GM19372 (cell line): Measurements from ENCODE around the gene SPSB4.

Source experiments
- ATAC-seq: cut with Tn5 transposase; IDR thresholded peaks from one replicate; pipeline ENCODE4 v1.9.1; 2021; ENCODE audit warnings: mild to moderate bottlenecking, low read depth, moderate library complexity; ENCODE audit not compliant: unreplicated experiment

Gene SPSB4

GRCh38 chr3:141072950-141073349, 21.8 kb downstream of the SPSB4 start:
- no peak for ATAC-seq

GRCh38 chr3:141073580-141073979, 22.4 kb downstream of the SPSB4 start:
- ATAC-seq: no peak

GRCh38 chr3:141074529-141074928, 23.4 kb downstream of the SPSB4 start:
- no peak for ATAC-seq

GRCh38 chr3:141076036-141076773, 25.1 kb downstream of the SPSB4 start:
- ATAC-seq: no peak

- ATAC-seq: no peak
Observed at GRCh38 chr3:141076797-141077571, 25.8 kb downstream of the SPSB4 start.

GRCh38 chr3:141077631-141078030, 26.5 kb downstream of the SPSB4 start:
- ATAC-seq: no peak

GRCh38 chr3:141078200-141078599, 27.1 kb downstream of the SPSB4 start:
- ATAC-seq: no peak

- no peak for ATAC-seq
Observed at GRCh38 chr3:141080431-141080830, 29.3 kb downstream of the SPSB4 start.

GRCh38 chr3:141081141-141081795, 30.1 kb downstream of the SPSB4 start:
- no peak for ATAC-seq

GRCh38 chr3:141082064-141082463, 30.9 kb downstream of the SPSB4 start:
- no peak for ATAC-seq

GRCh38 chr3:141083226-141083625, 32.1 kb downstream of the SPSB4 start:
- ATAC-seq: no peak

GRCh38 chr3:141083836-141084649, 32.9 kb downstream of the SPSB4 start:
- no peak for ATAC-seq

- ATAC-seq: no peak
Observed at GRCh38 chr3:141085343-141086070, 34.4 kb downstream of the SPSB4 start.

- ATAC-seq: no peak
Observed at GRCh38 chr3:141086188-141086587, 35.0 kb downstream of the SPSB4 start.

GRCh38 chr3:141087076-141087777, 36.1 kb downstream of the SPSB4 start:
- no peak for ATAC-seq

- no peak for ATAC-seq
Observed at GRCh38 chr3:141087778-141088130, 36.6 kb downstream of the SPSB4 start.

- no peak for ATAC-seq
Observed at GRCh38 chr3:141089339-141090152, 38.4 kb downstream of the SPSB4 start.

- no peak for ATAC-seq
Observed at GRCh38 chr3:141091426-141091825, 40.3 kb downstream of the SPSB4 start.

- no peak for ATAC-seq
Observed at GRCh38 chr3:141092663-141093062, 41.5 kb downstream of the SPSB4 start.
